ENCODE results near the gene CCDC78.
A peak's percentile ranks its signal among the peaks of the same experiment; 100 is the strongest.

The CCDC78 gene

DNA sequence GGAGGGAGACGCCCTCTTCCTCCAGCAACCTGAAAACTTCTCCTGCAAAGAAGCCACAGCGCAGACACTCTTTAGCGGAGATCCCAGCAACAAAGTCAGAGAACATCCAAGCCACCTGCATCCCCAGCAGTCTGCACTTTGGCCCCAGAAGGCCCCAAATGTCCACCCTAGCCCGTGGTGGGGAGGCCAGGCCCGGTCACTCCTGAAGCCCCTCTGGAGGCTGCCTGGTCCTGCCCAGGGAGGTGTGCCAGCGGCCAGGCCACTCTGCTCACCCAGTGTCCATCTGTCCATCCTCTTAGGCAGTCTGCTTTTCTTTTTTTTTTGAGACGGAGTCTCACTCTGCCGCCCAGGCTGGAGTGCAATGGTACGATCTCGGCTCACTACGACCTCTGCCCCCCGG, 6.1 kb upstream of the CCDC78 start:
- TF ChIP-seq, protein P1, sequence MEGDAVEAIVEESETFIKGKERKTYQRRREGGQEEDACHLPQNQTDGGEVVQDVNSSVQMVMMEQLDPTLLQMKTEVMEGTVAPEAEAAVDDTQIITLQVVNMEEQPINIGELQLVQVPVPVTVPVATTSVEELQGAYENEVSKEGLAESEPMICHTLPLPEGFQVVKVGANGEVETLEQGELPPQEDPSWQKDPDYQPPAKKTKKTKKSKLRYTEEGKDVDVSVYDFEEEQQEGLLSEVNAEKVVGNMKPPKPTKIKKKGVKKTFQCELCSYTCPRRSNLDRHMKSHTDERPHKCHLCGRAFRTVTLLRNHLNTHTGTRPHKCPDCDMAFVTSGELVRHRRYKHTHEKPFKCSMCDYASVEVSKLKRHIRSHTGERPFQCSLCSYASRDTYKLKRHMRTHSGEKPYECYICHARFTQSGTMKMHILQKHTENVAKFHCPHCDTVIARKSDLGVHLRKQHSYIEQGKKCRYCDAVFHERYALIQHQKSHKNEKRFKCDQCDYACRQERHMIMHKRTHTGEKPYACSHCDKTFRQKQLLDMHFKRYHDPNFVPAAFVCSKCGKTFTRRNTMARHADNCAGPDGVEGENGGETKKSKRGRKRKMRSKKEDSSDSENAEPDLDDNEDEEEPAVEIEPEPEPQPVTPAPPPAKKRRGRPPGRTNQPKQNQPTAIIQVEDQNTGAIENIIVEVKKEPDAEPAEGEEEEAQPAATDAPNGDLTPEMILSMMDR (IDR thresholded peaks at IDR 0.05; ENCODE audit: low read depth, low read length): no peak
- no peak overlapping the region for H3K4me3 ChIP-seq (replicated peaks in 1 of 2; ENCODE audit: low read depth in 2 of 2, low read length in 2 of 2)
- DNase-seq (ENCODE audit: low read depth in 2 of 2): no peak

DNA sequence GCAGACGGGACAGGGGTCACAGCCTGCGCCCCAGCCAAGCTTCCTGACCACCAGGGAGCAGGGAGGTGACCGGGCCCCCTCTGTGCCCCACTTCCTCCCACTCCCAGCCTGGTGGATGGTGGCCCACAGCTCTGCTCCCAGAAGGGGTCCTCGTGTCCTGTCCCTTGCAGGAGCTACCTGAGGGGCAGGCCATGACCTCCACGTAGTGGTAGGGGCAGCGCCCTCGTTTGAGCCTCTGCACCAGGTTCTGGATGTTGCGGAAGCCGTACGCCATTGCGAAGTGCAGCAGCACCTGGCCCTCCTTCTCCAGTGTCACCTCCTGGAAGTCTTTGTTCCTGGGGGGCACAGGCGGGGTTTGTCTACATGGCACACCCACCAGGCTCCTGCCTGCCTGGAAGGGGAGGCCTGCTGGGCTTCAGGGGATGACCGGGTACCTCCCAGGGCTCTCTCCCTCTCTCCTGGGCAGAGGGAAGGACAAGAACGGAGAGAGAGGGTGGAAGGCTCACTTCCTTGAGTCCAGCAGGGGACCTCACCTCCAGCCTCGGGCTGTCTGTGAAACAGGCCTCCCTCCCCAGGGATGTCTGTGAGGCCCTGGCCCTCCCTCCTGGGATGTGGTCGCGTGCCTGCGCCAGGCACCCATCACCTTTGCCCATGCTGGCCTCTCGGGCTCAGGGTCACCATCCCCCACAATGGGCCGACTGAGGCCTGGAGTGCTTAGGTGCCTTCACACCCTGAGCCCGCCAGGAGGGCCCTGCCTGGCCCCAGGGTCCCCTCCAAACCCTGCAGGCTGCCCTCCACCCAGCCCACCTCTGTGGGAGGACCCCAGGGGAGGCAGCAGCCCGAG, 4.6 kb upstream of the CCDC78 start:
- H3K4me3 ChIP-seq (replicated peaks in 1 of 2; ENCODE audit: low read depth in 2 of 2, low read length in 2 of 2): no peak overlapping the region
- DNase-seq (ENCODE audit: low read depth in 2 of 2): no peak
- TF ChIP-seq, protein P1 (IDR thresholded peaks at IDR 0.05; ENCODE audit: low read depth, low read length): no peak

DNA sequence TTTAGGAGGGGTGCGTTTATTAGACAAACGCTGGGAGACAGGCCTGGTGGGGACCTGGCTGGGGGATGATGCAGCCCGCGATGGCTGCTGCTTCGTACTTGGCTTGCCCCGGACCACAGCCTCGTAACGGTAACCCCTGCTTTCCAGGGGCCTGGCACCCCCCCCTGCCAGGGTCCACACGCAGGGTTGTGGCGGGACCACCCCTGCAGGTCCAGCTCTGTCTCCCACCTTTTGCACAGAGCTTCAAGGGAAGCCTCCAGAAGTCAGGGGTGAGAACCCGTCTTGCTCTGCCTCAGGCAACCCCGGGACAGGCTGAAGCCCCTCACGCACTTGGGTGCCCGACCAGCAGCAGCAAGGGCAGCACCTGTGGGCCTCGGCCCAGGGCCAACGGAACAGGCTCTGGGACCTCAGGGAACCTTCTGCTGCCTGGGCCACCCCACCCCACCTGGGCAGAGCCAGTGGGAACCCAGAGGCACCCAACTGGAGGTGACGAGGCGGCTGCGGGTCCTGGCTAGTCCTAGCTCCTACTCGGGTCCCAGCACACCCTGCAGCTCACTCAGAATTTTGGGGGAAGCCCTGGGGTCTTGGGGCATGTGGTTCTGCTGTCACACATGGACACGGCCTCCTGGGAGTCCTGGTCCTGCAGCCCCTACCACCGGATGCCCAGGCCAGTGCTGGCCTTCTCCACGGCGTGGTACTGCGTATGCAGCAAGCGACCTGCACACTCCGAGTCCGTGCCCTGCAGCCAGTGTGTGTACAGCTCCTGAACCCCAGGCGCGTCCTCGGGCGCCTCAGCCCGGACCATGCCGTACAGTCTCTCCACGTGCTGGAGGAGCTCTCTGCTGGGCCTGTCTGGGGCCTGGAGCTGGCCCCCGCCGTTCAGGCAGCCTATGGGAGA, 3.8 kb upstream of the CCDC78 start:
- TF ChIP-seq, protein P1 (IDR thresholded peaks at IDR 0.05; ENCODE audit: low read depth, low read length): no peak
- H3K4me3 ChIP-seq (replicated peaks in 1 of 2; ENCODE audit: low read depth in 2 of 2, low read length in 2 of 2): no peak overlapping the region
- DNase-seq (ENCODE audit: low read depth in 2 of 2): no peak

DNA sequence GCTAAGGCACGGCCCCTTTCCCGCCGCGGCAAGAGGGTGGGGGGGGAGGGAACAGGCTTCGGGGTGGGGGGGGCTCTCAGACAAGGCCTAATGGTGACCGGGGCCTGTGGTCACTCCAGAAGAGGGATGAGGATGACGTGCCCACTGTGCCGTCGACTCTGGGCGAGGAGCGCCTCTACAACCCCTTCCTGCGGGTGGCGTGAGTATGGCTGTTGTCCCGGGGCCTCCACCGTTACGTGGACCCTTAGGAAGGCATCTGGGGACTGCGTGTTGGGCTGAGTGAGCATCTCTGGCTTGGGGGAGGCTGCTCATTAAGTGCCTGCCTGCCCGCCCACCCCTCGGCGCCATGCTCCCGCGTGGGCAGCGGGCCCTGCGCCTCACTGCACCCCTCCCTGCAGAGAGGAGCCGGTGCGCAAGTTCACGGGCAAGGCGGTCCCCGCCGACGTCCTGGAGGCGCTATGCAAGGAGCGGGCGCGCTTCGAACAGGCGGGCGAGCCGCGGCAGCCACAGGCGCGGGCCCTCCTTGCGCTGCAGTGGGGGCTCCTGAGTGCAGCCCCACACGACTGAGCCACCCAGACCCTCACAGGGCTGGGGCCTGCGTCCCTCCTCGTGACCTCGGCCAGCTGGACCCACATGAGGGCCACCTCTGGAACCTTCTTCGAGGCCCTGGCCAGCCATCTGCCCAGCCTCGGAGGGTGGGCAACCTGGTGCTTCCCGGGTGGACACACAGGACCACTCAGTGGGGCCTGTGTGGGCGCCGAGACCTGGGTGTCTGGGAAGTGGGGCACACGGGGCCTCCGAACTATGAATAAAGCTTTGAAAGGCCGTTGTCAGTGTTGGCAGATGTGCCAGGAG, 2.9 kb upstream of the CCDC78 start:
- DNase-seq (ENCODE audit: low read depth in 2 of 2): no peak
- TF ChIP-seq, protein P1 (IDR thresholded peaks at IDR 0.05; ENCODE audit: low read depth, low read length): no peak
- peak overlapping the region in 1 of 2 donors; percentile 45 for H3K4me3 ChIP-seq (replicated peaks in 1 of 2; ENCODE audit: low read depth in 2 of 2, low read length in 2 of 2)

DNA sequence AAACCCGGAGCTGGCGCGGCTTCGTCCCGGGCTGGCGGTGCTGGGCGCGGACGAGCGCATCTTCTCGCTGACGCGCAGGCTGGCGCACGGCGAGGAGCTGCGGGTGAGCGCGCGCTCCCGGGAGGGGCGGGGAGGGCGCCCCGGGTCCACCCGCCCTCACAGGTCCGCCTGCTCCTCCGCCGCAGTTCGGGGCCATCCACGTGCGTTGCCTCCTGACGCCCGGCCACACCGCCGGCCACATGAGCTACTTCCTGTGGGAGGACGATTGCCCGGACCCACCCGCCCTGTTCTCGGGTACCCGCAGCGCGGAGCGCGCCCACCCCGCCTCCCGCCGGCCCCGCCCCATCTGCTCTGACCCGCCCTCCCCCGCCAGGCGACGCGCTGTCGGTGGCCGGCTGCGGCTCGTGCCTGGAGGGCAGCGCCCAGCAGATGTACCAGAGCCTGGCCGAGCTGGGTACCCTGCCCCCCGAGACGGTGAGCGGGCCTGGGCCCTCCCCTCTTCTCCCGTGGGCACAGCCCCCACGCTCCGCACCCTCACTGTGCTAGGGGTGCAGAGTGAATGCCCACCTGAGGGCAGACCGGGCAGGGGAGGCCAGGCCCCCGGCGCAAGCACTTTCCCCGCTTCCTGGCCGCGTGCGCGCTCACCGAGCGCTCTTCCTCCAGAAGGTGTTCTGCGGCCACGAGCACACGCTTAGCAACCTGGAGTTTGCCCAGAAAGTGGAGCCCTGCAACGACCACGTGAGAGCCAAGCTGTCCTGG, 2.1 kb upstream of the CCDC78 start:
- TF ChIP-seq, protein P1 (IDR thresholded peaks at IDR 0.05; ENCODE audit: low read depth, low read length): no peak
- peak; percentile 79 to 82 for DNase-seq (ENCODE audit: low read depth in 2 of 2)
- H3K4me3 ChIP-seq (replicated peaks in 1 of 2; ENCODE audit: low read depth in 2 of 2, low read length in 2 of 2): peak overlapping the region; percentile 45 to 63
